NCI-H82 treated with DMSO at 0.1 percent for 48 hours (cell line): Measurements from ENCODE around the gene RAD51B.
"Not testable (repeated sequence)": the region's sequence is repeated elsewhere in the genome, so short reads cannot be mapped to it uniquely, and the experiment has no call there.

Experiments
- DNase-seq: peaks from one replicate; lab custom pipeline; 2025; ENCODE audit not compliant: unreplicated experiment; lab: John Stamatoyannopoulos, UW

Gene RAD51B

DNA sequence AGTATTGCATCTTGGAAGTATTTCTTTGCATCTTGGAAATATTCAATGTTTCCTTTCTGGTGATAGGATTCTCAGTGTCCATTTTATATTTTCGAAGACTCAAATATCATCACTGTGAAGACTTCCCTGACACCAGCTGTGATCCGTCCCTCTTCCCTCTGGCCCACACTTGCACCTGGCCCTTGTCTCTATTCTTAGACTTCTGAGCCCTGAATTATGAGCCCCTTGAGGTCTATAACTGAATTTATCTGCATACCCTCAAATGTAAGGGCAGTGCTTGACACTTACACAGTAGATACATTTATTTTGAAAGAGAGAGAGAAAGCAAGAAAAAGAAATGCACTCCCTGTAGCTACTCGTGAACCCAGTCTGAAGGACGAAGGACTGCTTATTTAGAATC is 596.6 kb downstream of the RAD51B start:
- no peak for DNase-seq

GRCh38 chr14:68417009-68417650 is 597.6 kb downstream of the RAD51B start:
- DNase-seq = peak; percentile 2

DNA sequence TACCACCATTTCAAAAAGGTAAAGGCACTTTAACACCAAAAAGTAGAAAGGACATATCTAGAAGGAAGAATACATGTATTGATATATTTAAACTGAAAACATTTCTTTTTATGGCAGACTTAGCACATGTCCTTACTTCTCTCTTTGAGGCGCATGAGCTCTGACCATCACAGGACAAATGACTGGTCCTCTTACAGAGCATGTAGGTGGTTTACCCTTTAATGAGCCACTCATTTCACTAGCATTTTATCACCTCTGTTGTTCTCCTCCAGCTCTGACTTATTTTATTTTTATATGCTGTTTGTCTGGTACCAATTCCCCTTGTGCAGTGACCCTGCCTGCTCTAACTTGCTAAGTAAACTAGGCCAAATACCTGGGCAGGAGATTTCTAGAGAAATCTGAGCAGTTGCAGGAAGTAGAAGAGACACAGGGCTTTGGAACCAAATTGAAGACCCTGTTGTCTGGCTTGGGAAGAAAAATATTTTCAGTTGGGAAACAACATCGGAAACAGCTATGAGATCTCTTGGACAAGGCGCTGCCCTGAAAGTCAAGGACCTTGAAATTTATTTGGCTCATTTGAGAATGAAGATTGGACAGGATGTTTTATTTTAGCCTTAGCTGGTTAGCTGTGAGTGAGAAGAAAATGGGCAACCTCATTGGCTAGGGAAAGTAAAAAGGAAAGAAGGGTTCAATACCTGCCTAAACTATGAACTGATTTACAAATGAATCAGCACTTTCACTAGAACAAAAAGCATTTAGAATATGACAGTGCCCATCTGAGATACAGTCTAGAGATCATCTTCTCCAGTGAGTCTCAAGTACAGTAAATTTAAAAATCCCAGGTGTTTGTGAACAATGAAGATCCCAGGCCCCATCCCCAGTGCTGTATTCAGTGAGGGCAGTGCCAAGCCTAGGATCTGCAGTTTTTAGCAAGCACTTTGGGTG is 598.9 kb downstream of the RAD51B start:
- no peak for DNase-seq

GRCh38 chr14:68420350-68420749 is 600.8 kb downstream of the RAD51B start:
- DNase-seq = no peak

- DNase-seq = no peak
These were observed 601.5 kb downstream of the RAD51B start for GRCh38 chr14:68421116-68421515.

DNA sequence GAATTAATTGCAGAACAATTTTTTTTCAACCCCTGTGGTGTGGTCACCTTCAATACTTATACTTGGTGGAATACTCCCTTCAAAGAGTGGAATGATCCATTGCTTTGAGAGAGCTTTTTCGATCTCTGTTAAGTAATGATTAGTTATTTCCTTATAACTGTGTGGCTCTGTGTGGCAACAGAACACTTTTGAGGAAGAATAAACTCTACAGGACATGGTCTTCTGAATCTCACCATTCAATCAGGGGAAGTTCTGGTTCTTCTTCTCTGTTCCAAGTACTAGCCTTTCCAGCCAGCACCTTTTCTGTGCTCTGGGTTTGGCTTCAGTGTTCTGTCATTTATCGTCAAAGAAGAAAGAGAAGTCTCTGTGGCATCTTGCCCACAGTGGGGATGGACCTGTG is 604.1 kb downstream of the RAD51B start:
- no peak for DNase-seq

DNA sequence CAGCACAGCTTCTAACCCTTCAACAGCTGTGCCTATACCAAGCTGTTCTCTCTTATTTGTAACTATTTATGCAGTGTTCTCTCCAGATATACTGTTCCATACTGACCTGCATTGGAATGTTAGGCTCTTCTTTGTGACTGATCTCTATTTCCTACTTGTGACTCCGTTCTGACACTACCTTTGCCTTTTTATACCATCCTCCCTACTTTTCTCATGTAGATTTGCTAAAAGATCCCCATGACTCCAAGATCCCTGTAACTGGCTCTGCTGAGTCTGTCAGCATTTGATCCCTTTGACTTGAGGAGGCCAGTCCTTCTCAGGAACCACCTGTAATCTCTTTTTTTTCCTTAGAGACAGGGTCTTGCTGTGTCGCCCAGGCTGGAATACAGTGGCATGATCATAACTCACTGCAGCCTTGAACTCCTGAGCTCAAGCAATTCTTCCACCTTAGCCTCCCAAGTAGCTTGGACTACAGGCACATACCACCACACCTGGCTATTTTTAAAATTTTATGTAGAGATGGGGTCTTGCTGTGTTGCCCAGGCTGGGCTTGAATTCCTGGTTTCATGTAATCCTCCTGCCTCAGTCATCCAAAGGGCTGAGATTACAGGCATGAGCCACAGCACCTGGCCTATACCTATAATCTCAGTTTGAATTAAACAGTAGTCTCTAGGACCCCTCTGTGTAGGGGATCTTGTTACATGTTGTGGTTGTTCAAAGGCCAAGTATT is 605.0 kb downstream of the RAD51B start:
- no peak for DNase-seq

- no peak for DNase-seq
These were observed 607.3 kb downstream of the RAD51B start for GRCh38 chr14:68426661-68427549.

GRCh38 chr14:68427550-68427890 is 607.9 kb downstream of the RAD51B start:
- no peak for DNase-seq

DNA sequence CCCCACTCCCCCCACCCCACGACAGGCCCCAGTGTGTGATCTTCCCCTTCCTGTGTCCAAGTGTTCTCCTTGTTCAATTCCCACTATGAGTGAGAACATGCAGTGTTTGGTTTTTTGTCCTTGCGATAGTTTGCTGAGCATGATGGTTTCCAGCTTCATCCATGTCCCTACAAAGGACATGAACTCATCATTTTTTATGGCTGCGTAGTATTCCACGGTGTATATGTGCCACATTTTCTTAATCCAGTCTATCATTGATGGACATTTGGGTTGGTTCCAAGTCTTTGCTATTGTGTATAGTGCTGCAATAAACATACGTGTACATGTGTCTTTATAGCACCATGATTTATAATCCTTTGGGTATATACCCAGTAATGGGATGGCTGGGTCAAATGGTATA is 609.3 kb downstream of the RAD51B start:
- DNase-seq = not testable (repeated sequence)

GRCh38 chr14:68434173-68434572 is 614.6 kb downstream of the RAD51B start:
- not testable (repeated sequence) for DNase-seq

GRCh38 chr14:68435631-68436030 is 616.1 kb downstream of the RAD51B start:
- DNase-seq = not testable (repeated sequence)

- no peak for DNase-seq
These were observed 620.1 kb downstream of the RAD51B start for GRCh38 chr14:68439676-68440075.

GRCh38 chr14:68440820-68441219 is 621.2 kb downstream of the RAD51B start:
- no peak for DNase-seq

DNA sequence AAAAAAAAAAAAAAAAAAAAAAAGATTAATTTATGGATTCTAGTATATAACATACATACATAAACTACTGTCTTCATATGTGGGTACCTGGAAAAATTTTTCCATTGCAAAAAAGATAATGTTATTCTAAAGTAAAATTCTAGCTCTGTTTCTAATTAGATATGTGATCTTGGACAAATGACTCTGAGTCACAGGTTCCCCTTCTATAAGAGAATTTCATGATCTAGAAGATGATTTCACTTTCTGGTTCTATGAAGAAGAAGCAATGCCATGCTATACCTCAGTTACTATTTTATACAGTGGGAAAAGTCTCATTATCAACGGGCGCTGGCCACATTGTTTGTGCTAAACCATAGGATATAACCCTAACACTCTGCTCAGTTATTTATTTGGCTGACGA is 622.0 kb downstream of the RAD51B start:
- no peak for DNase-seq

DNA sequence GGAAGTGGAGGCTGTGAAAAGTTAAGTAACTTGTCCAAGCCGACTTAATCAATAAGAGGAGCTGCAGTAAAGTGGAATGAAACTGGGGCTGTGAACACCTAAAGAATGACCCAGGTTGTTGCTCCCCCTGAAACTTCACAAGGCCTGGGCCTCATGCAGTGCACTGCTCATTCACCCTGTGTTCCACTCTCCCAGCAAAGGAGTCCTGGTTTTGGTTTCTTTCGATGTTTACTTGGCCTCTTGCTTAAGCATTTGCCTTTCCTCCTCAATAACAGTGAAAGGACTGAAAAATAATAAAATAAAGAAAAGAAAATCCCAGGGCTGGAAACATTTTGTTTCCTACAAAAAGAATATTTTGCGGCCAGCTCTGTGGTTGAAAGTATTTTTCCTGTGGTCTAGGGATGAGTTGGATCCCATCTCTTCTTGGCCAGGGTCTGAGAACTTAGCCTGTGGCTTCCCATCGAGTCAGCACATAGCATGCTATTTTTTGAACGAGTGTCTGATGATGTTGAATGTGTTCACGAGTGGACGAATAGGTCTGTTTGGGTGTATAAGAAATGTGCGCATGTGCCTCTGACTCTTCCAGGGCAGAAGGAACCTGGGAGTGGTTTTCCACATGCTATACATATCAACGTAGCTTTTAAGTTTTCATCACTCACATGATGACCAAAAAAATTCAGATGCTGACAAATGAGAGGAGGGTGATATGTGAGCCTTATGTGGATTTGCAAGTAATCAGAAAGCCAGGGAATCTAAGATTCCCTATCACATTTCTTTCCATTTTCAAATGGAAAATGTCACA is 623.5 kb downstream of the RAD51B start:
- no peak for DNase-seq

DNA sequence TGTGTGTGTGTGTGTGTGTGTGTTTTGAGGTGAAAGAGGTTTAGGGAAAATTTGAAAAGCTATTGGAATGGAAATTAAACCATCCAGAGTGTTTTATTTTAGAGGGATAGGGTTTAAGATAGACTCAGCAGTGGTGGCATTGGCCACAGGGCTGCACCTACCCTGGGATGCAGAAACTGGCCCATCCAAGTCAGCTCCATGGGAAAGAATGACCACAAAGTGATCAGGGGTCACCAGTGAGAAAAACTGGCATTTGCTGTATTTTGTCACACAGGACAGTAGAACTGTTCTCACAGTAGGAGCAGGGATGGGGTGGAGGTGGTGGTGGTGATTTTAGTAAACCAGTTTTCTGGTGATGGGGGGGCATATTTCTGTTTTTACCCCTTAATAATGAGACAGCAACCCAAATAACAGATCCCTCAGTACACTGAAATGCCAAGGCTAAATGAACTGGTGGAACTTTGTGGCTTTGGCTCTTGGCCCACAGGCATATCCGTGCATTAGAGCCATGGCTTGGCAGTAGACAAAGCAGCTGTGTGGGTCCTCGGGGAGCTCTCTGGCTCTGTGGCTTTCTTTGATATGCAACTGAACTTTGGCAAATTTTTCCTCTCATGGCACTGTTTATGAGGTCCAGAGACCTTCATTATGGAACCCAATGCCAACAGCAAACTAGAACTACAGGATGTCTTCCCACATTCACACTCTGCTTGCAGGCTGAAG is 625.0 kb downstream of the RAD51B start:
- no peak for DNase-seq

- DNase-seq = no peak
These were observed 626.9 kb downstream of the RAD51B start for GRCh38 chr14:68446243-68447040.
